Chondrocyte (in vitro differentiated cells): ENCODE data around the gene DNAI1. TPM values are rescaled to one million over a fixed set of nuclear protein-coding genes. Genes with fewer than 3 reads are reported as not detected.
A peak's percentile ranks its signal among the peaks of the same experiment; 100 is the strongest.

ENCODE experiments used
- DNase-seq: peaks from one replicate; pipeline ENCODE4 v3.0.0; 2021; ENCODE audit warnings: mixed read lengths, low spot score
- H3K27ac Mint-ChIP-seq: one replicate; pipeline ENCODE4 v1.8.0; 2021; ENCODE audit warnings: mild to moderate bottlenecking, moderate library complexity, mixed read lengths; ENCODE audit not compliant: unreplicated experiment
- H3K27me3 Mint-ChIP-seq: 2 replicates; pipeline ENCODE4 v1.8.0; 2021; ENCODE audit warnings: low read depth, mixed read lengths
- H3K36me3 Mint-ChIP-seq: 2 replicates; pipeline ENCODE4 v1.8.0; 2021; ENCODE audit warnings: low read depth, mixed read lengths
- H3K4me1 Mint-ChIP-seq: 2 replicates; pipeline ENCODE4 v1.8.0; 2021; ENCODE audit warnings: low read depth, mild to moderate bottlenecking, mixed read lengths
- H3K4me3 Mint-ChIP-seq: one replicate; pipeline ENCODE4 v1.8.0; 2021; ENCODE audit warnings: mild to moderate bottlenecking, moderate library complexity, mixed read lengths; ENCODE audit not compliant: unreplicated experiment
- H3K9me3 Mint-ChIP-seq: 2 replicates; pipeline ENCODE4 v1.8.0; 2021; ENCODE audit warnings: low read depth, mixed read lengths
- total RNA-seq: library from RNA; stranded (reverse); gene quantifications from 3 replicates; pipeline ENCODE4 v1.2.1, GENCODE V29; 2021
- TF ChIP-seq, protein P1 (sequence below): fragments of 200-600 bp; sonication (generic); IDR thresholded peaks from 2 replicates; pipeline ENCODE4 v1.5.0; 2021; ENCODE audit warnings: antibody characterized with exemption, mild to moderate bottlenecking, moderate library complexity

DNAI1 gene
- total RNA-seq, 1 donor from 2014 or later = 0.25 TPM

DNA sequence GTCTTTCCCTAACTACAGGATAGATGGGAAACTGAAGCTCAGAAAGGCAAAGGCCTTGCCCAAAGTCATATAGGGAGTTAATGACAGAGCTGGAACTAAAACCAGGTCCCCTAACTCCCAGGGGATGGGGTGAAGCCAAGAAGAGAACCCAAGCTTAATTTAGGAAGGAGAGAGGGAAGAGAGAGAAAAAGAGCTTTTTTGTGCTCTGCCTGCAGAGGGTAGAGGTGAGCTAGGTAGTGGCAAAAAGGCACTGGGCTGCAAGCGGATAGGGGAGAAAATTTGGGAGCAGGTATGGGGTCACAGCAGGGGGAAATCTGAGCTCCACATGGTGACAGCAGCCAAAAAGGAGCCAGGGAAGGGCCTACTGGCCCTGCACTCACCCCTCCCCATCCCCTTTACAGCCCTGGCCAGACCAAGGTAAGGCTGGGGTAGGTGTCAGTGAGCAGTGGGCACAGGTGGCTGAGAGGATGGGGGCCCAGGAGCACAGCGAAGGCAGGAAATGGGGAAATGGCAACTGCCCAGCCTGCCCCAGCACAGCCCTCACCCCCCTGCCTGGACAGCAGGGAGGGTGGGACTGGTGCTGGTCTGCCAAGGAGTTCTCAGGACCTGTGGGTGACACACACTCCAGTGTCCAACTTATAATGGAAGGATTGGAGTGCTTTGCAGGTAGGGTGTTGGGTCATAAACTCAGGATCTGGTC is 60.9 kb downstream of the DNAI1 start:
- Mint-ChIP-seq H3K9me3 (no peaks in the 10 kb centered on the region), H3K4me3 (no peak overlapping the region), H3K4me1 (peaks cover 4% of the 10 kb centered on the region), H3K36me3 (peaks cover 3% of the 10 kb centered on the region), H3K27me3 (peaks cover 36% of the 10 kb centered on the region), H3K27ac (no peak overlapping the region)
- DNase-seq = peak; percentile 54
- TF ChIP-seq, protein P1, sequence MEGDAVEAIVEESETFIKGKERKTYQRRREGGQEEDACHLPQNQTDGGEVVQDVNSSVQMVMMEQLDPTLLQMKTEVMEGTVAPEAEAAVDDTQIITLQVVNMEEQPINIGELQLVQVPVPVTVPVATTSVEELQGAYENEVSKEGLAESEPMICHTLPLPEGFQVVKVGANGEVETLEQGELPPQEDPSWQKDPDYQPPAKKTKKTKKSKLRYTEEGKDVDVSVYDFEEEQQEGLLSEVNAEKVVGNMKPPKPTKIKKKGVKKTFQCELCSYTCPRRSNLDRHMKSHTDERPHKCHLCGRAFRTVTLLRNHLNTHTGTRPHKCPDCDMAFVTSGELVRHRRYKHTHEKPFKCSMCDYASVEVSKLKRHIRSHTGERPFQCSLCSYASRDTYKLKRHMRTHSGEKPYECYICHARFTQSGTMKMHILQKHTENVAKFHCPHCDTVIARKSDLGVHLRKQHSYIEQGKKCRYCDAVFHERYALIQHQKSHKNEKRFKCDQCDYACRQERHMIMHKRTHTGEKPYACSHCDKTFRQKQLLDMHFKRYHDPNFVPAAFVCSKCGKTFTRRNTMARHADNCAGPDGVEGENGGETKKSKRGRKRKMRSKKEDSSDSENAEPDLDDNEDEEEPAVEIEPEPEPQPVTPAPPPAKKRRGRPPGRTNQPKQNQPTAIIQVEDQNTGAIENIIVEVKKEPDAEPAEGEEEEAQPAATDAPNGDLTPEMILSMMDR = no peak

DNA sequence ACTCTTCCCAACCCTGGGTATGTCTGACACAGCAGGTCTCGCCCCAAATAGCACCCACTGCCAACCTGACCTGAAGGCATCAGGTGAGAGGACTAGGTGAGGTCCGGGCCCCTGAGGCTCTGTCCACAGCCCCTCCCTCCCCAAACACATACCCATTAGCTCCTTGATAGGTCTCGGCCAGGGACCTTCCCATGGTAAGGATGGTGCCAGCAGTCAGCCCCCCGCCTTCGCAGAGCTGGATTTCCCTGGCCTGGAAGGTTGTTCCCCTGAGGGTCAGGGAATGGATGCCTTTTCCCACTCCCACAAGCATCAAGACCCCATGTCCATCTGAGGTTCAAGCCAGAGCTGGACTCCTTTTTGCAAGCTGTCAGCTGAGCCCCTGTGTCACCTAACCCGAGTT is 61.5 kb downstream of the DNAI1 start:
- Mint-ChIP-seq H3K9me3 (no peaks in the 10 kb centered on the region), H3K27ac (no peak overlapping the region), H3K27me3 (peaks cover 40% of the 10 kb centered on the region), H3K36me3 (peaks cover 3% of the 10 kb centered on the region), H3K4me1 (peaks cover 4% of the 10 kb centered on the region), H3K4me3 (no peak overlapping the region)
- peak; percentile 42 for DNase-seq
- TF ChIP-seq, protein P1 = no peak

DNA sequence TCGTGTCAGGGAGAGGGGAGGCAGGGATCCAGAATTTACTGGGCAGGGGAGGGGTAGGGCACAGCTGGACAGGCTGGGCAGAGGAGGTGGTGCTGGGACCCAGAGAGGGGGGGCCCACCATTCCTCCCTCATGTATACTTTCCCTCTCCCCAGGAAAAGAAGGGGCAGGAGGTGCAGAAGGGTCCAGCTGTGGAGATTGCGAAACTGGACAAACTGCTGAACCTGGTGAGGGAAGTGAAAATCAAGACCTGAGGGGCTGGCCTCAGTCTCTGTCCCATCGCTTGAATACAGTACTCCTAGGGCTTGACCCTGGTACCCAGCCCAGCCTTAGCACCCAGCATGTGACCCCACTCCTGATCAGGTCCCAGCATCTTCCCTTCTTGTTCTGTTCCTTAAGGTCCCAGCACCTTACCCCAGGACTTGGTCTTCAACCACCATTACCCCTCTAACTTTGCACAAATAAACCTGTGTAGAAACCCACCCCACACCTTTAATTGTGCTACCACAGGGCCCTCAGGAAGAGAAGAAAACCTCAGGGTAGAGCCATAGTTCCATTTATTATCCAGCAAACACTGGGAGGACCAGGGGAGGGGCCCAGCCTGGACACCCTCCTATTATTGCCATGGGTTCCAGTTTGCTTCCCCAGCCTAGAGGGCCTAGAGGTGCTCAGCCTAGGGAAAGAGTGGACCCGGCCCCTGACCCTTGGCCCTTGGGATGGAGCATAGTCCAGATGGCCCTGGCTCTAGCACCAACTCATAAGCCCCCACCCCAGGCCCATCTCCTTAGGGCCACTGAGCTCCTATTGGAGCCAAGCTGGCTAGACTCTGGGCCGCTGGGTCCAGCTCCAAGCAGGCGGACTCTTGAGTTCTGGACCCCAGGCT is 62.1 kb downstream of the DNAI1 start:
- H3K36me3 Mint-ChIP-seq = peaks cover 3% of the 10 kb centered on the region
- peaks cover 4% of the 10 kb centered on the region for H3K4me1 Mint-ChIP-seq
- DNase-seq = peak; percentile 37
- H3K27ac Mint-ChIP-seq = no peak overlapping the region
- no peaks in the 10 kb centered on the region for H3K9me3 Mint-ChIP-seq
- TF ChIP-seq, protein P1 = no peak
- peaks cover 46% of the 10 kb centered on the region for H3K27me3 Mint-ChIP-seq
- H3K4me3 Mint-ChIP-seq = no peak overlapping the region

DNA sequence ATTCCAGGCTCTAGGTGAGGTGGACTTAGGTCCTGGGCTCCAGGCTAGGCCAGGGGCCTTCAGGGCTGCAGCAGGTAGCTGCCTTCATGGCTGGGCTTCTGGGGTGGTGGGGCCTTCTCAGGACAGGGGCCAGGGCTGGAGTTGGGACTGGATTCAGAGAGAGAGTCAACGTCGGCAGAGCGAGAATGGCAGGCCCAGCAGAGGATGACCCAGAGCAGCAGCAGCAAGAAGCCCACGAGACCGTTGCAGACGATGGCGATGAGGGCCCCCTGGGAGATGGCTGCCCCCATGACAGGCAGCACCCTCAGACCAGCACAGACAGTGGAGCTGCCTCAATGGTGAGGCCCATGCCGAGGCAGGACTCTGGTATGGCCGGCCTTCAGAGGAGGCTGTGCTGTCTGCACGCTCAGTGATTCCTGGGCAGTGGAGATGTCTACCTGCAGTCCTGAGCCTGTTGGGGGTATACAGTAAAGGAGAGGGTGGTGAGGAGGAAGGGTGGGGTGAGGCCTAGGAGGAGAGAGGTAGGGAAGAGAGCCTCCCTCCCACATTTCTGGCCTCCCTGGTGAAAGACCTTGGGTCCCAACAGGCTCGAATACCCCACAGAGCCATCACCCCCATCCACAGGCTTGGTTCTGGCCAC is 62.9 kb downstream of the DNAI1 start:
- peaks cover 43% of the 10 kb centered on the region for H3K27me3 Mint-ChIP-seq
- peaks cover 4% of the 10 kb centered on the region for H3K4me1 Mint-ChIP-seq
- no peaks in the 10 kb centered on the region for H3K36me3 Mint-ChIP-seq
- DNase-seq = no peak
- no peak overlapping the region for H3K27ac Mint-ChIP-seq
- no peaks in the 10 kb centered on the region for H3K9me3 Mint-ChIP-seq
- H3K4me3 Mint-ChIP-seq = no peak overlapping the region
- TF ChIP-seq, protein P1 = no peak
